D721Med (cell line): ENCODE measurements around the gene TMEM150A.
A peak's percentile ranks its signal among the peaks of the same experiment; 100 is the strongest.

ENCODE experiments used
- DNase-seq: peaks from one replicate; pipeline ENCODE4 v3.0.0; 2011; ENCODE audit warnings: low spot score; ENCODE audit not compliant: insufficient read length
- FAIRE-seq: peaks from 2 replicates; lab custom pipeline; 2011; peaks lifted over from hg19 to GRCh38; lab: Jason Lieb, UNC
- TF ChIP-seq, protein P1 (sequence below): IDR thresholded peaks from 2 replicates; pipeline ENCODE4 v1.5.1; 2012; ENCODE audit warnings: mild to moderate bottlenecking, control low read depth; ENCODE audit not compliant: insufficient read depth; ENCODE audit errors: missing control alignments

TMEM150A gene

DNA sequence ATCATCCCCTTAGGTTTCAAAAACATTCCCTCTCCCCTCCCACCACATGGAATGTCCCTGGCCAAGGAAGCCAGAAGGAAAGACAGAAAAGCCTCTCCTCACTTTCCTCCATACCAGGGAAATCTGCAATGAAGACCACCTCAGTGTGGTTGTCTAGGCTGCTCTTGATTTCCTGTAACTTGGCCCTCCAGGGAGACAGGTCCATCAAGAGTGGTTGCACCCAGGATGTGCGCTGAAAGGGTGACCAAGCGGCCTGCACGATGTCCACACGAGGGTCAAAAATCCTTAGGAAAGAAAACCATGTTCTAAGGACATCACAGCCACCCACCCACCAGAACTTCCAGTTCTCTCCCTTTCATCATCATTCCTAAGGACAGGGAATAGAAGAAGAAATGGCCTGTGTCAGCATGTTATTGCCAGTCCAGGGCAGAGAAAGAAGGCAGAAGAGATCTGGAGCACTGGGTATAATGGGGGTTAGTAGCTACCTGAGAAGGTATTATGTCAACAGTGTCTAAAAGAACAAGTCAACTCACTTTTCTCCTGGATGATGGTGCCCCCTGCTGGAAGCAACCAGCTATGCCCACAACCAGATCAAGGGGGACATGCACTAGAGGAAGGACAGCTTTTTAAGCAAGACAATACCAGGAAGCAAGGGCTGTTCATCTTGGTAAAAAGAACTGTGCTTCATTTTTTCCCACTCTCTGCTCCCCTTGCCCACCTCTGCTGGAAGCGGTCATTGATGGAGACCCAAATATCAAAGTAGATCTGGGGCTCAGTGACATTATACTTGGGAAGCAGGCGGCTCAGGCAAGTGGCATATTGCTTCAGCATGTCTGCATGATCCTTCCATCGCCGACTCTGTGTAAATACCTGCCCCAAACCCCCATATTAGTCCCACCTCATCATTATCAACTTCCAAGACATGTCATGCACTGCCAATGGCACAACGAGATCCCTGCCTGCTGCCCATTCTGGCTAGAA is 50.5 kb downstream of the TMEM150A start:
- peak; percentile 52 for DNase-seq
- TF ChIP-seq, protein P1, sequence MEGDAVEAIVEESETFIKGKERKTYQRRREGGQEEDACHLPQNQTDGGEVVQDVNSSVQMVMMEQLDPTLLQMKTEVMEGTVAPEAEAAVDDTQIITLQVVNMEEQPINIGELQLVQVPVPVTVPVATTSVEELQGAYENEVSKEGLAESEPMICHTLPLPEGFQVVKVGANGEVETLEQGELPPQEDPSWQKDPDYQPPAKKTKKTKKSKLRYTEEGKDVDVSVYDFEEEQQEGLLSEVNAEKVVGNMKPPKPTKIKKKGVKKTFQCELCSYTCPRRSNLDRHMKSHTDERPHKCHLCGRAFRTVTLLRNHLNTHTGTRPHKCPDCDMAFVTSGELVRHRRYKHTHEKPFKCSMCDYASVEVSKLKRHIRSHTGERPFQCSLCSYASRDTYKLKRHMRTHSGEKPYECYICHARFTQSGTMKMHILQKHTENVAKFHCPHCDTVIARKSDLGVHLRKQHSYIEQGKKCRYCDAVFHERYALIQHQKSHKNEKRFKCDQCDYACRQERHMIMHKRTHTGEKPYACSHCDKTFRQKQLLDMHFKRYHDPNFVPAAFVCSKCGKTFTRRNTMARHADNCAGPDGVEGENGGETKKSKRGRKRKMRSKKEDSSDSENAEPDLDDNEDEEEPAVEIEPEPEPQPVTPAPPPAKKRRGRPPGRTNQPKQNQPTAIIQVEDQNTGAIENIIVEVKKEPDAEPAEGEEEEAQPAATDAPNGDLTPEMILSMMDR = peak; percentile 96
- FAIRE-seq = no peak

DNA sequence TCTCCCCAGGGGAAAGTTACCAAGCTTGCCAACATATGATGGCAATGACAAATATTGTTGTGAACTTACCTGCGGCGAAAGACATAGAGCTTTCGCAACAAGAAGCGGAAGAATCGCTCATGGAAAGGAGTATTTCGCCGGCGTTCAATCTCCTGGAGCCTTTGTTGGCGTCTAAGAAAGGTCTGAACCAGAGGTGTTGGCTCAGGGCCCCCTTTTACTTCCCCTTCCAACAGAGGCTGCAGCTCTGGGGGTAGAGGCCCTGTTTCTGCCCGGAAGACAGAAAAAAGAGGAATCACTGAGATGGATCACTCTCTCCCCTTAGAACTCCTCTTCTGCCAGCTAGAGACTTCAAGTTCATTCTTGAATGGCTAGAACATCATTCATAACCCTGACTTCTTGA is 52.0 kb downstream of the TMEM150A start:
- no peak for DNase-seq
- TF ChIP-seq, protein P1 = no peak
- no peak for FAIRE-seq

DNA sequence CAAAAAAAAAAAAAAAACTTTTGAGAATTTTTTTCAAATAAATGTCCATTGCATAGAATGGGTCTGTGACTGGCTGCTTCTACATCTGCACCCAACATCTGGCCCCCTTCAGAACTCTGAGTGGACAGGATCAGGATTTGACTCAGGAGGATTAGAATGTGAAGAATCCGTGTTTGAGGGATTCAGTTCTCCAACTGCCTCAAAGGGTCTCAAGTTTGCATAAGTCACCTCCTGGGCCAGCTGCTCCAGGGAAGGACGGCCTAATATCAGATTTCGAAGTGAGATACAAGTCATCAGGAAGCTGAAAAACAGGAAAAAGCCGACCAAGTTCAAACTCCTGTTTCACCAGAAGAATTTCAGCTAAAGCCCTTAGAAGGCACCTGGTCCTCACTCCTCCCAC is 52.7 kb downstream of the TMEM150A start:
- DNase-seq (no peak), FAIRE-seq (no peak)
- TF ChIP-seq, protein P1 = no peak

DNA sequence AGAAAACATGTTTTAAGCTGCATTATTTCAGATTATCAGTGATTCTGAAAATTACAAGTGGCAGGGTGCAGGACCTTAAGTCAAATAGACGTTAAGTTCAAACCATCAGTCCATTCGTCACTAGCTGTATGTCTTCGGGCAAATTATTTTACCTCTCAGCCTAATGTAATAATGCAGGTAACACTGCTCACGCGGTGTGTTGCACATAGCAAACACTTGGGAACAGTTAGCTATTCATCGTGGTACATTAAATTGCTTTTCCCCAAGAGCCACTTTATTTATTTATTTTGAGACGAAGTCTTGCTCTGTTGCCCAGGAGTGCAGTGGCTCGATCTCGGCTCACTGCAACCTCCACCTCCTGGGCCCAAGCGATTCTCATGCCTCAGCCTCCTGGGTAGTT is 53.4 kb downstream of the TMEM150A start:
- DNase-seq (no peak), FAIRE-seq (no peak)
- TF ChIP-seq, protein P1 = no peak

DNA sequence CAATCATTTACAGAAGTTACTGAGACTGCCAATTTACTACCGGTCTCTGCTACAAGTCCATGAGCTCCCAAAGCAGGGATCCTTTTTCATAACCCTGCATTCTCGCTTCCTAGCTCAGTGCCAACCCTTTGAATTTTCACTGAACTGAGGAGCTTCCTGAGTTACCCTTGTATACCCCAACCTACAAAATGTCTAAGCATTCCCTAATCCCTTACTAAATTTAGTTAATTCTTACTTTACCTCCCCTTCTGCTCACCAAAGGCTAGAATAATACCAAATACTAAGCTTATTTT is 53.9 kb downstream of the TMEM150A start:
- DNase-seq (no peak), FAIRE-seq (no peak)
- TF ChIP-seq, protein P1 = no peak
